ENCODE results near the gene CCL18.
"Not testable (repeated sequence)": the region's sequence is repeated elsewhere in the genome, so short reads cannot be mapped to it uniquely, and the experiment has no call there.

Gene CCL18

DNA sequence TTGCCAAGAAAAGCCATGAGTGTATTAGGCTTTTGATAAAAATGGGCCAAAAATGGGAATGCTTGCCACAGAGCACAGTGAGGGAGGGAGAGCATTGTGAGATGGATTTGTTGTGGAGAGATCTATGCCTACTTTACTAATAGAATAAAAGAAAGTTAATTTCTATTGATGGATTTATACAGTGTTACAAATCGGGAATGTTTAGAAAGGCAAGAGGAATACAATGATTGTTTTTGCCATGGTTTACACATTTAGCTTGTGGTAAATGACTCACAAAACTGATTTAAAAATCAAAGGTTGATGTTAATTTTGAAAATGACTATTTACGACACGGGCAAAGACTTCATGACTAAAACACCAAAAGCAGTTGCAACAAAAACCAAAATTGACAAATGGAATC, 56.1 kb downstream of the CCL18 start:
- Histone ChIP-seq H3K4me1 (ENCODE audit: control insufficient read depth in 1 of 2, insufficient read depth in 2 of 2, low read length in 2 of 2) (no peaks in the 10 kb centered on the region), H3K27ac (ENCODE audit: low read length) (no peak overlapping the region), H3K27me3 (ENCODE audit: low read depth, low read length) (no peaks in the 10 kb centered on the region), H3K9me3 (ENCODE audit: control insufficient read depth in 1 of 2, low read length in 2 of 2) (peaks cover 0 to 5% of the 10 kb centered on the region in 2 donors), H3K36me3 (ENCODE audit: control insufficient read depth in 1 of 2, insufficient read depth in 2 of 2, low read length in 2 of 2) (no peaks in the 10 kb centered on the region), H3K4me3 (ENCODE audit: low read depth in 1 of 2, low read length in 2 of 2) (no peak overlapping the region)

DNA sequence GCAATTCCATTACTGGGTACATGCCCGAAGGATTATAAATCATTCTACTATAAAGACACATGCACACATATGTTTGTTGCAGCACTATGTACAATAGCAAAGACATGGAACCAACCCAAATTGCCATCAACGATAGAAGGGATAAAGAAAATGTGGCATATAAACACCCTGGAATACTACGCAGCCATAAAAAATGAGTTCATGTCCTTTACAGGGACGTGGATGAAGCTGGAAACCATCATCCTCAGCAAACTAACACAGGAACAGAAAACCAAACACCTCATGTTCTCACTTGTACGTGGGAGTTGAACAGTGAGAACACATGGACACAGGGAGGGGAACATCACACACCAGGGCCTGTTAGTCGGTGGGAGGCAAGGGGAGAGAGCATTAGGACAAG, 57.0 kb downstream of the CCL18 start:
- H3K27ac ChIP-seq (ENCODE audit: low read length); H3K27me3 ChIP-seq (ENCODE audit: low read depth, low read length); H3K4me3 ChIP-seq (ENCODE audit: low read depth in 1 of 2, low read length in 2 of 2); H3K4me1 ChIP-seq (ENCODE audit: control insufficient read depth in 1 of 2, insufficient read depth in 2 of 2, low read length in 2 of 2); H3K36me3 ChIP-seq (ENCODE audit: control insufficient read depth in 1 of 2, insufficient read depth in 2 of 2, low read length in 2 of 2): not testable (repeated sequence)
- peaks cover 0 to 13% of the 10 kb centered on the region in 2 donors for H3K9me3 ChIP-seq (ENCODE audit: control insufficient read depth in 1 of 2, low read length in 2 of 2)

Measured in muscle layer of duodenum (tissue), 2 donors.